Glutamatergic neuron (in vitro differentiated cells): ENCODE data around the gene AJM1. TPM values are rescaled to one million over a fixed set of nuclear protein-coding genes. Genes with fewer than 3 reads are reported as not detected.
"Not testable (repeated sequence)": the region's sequence is repeated elsewhere in the genome, so short reads cannot be mapped to it uniquely, and the experiment has no call there.

Experiments used
- DNase-seq: peaks from one replicate; pipeline ENCODE4 v3.0.0; 2022
- H3K27ac Mint-ChIP-seq: one replicate; pipeline ENCODE4 v1.8.0; 2020; ENCODE audit warnings: mild to moderate bottlenecking, mixed read lengths, inconsistent platforms; ENCODE audit not compliant: unreplicated experiment
- H3K27me3 Mint-ChIP-seq: one replicate; pipeline ENCODE4 v1.8.0; 2020; ENCODE audit warnings: mild to moderate bottlenecking, moderate library complexity, mixed read lengths, inconsistent platforms; ENCODE audit not compliant: unreplicated experiment
- H3K36me3 Mint-ChIP-seq: one replicate; pipeline ENCODE4 v1.8.0; 2020; ENCODE audit warnings: mild to moderate bottlenecking, mixed read lengths, inconsistent platforms; ENCODE audit not compliant: unreplicated experiment
- H3K4me1 Mint-ChIP-seq: one replicate; pipeline ENCODE4 v1.8.0; 2020; ENCODE audit warnings: mild to moderate bottlenecking, low read depth, mixed read lengths, inconsistent platforms; ENCODE audit not compliant: unreplicated experiment
- H3K4me3 Mint-ChIP-seq: one replicate; pipeline ENCODE4 v1.8.0; 2020; ENCODE audit warnings: mild to moderate bottlenecking, mixed read lengths, inconsistent platforms; ENCODE audit not compliant: unreplicated experiment
- H3K9me3 Mint-ChIP-seq: one replicate; pipeline ENCODE4 v1.8.0; 2020; ENCODE audit warnings: mild to moderate bottlenecking, moderate library complexity, mixed read lengths, inconsistent platforms; ENCODE audit not compliant: unreplicated experiment
- total RNA-seq: library from RNA; stranded (reverse); fragmentation: NEBNext Ultra II Directional; extraction: Animal tissue kit (Norgen Biotek cat#: 25700); gene quantifications from one replicate; pipeline ENCODE4 v1.2.1, GENCODE V29; 2021; ENCODE audit not compliant: unreplicated experiment
- TF ChIP-seq, protein P1 (sequence below): fragments of 200-600 bp; sonication (generic); IDR thresholded peaks from one replicate; pipeline ENCODE4 v1.5.0; 2021; ENCODE audit not compliant: partially characterized antibody, unreplicated experiment

The AJM1 gene
- total RNA-seq, 1 donor from 2014 or later: 15.3 TPM

DNA sequence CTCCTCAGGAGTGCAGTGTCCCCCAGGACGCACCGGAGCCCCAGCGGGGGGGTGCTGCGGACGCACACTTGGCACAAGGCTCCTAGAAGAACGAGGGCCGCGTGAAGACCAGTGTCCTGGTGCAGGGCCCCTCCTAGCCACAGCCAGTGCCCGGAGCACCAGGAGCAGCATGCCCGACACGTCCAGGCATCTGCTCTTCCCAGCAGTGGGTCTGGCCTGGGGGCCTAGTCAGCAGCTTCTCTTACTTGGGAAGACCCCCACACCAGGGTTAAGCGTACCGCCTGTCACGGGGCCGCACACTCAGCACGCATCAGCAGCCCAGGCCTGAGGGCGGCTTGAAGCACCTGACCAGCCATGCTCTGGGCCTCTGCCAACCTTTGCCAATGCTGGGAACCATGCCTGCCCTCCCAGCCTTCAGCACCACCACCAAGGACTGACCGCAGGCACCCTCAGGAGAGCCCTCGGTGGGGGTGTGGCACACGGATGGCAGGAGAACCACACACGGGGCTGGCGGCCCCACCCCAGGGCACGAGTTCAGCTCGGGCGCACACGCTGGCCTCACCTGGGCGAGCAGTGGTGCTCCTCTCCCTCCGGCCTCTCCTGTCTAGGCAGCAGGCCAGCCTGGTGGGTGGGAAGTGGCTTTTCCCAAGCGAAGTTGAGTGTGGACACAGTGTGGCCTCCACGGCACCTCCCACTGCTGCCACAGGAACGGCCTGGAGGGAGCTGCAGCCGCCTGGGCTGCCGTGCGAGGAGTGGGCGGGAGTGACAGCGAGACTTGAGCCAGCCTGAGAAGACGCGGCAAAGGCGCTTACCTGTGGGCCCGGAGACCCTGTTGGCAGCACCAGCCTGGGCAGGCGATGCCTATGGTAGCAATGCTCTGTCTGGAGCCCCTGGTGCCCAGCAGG, 12.0 kb upstream of the AJM1 start:
- Mint-ChIP-seq H3K9me3 (peaks cover 9% of the 10 kb centered on the region), H3K27ac (no peak overlapping the region), H3K4me3 (no peak overlapping the region), H3K36me3 (no peaks in the 10 kb centered on the region), H3K4me1 (peaks cover 5% of the 10 kb centered on the region), H3K27me3 (peaks cover 17% of the 10 kb centered on the region)
- TF ChIP-seq, protein P1, sequence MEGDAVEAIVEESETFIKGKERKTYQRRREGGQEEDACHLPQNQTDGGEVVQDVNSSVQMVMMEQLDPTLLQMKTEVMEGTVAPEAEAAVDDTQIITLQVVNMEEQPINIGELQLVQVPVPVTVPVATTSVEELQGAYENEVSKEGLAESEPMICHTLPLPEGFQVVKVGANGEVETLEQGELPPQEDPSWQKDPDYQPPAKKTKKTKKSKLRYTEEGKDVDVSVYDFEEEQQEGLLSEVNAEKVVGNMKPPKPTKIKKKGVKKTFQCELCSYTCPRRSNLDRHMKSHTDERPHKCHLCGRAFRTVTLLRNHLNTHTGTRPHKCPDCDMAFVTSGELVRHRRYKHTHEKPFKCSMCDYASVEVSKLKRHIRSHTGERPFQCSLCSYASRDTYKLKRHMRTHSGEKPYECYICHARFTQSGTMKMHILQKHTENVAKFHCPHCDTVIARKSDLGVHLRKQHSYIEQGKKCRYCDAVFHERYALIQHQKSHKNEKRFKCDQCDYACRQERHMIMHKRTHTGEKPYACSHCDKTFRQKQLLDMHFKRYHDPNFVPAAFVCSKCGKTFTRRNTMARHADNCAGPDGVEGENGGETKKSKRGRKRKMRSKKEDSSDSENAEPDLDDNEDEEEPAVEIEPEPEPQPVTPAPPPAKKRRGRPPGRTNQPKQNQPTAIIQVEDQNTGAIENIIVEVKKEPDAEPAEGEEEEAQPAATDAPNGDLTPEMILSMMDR: no peak
- DNase-seq: no peak

DNA sequence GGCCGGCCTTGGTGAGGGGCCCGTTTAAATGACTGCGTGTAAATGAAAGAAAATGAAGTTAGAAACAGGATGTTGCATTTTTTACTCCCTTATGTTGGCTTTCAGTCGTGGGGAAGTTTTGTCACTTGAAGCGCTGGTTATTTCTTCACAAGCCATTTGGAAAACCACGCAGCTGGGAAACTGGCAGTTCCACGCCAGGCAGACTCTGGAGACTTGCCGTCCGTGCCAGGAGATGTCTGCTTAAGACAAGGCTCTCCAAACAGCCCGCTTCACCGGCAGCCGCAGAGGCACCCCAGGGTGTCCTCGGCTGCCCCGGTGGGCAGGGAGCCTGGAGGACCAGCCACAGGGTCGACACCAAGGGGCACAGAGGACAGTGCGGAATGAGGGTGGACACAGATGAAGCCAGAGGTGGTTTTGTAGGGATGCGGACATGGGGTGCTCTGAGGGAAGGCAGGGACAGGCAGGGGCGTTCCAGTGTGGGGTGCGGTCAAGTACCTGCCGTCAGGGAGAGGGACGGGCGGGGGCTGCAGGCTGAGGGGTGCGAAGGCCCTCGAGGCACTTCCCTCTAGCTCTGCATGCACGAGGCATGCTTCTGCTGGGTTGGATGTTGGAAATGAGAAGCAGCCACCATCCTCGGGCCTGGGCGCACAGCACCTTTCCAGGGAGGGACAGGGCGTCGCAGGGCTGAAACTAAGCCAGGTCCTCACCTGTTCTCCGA, 11.1 kb upstream of the AJM1 start:
- TF ChIP-seq, protein P1: no peak
- Mint-ChIP-seq H3K4me3 (no peak overlapping the region), H3K4me1 (peaks cover 5% of the 10 kb centered on the region), H3K27me3 (peaks cover 15% of the 10 kb centered on the region), H3K9me3 (peaks cover 9% of the 10 kb centered on the region), H3K27ac (no peak overlapping the region), H3K36me3 (no peaks in the 10 kb centered on the region)
- peak; percentile 11 for DNase-seq

DNA sequence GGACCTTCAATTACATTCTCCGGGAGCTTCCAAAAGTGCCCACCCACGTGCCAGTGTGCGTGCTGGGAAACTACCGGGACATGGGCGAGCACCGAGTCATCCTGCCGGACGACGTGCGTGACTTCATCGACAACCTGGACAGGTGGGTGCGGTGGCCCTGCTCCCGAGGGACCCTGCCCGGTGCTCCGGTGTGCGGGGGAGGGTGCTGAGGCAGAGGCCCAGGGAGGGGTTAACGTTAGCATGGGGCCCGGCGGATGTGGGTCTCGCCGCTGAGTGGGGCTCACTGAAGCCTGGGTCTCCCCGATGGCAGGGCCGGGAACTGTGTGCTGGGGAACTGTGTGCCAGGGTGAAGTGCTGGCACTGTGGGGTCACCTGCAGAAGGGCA, 10.6 kb upstream of the AJM1 start:
- Mint-ChIP-seq H3K27me3 (peaks cover 18% of the 10 kb centered on the region), H3K27ac (no peak overlapping the region), H3K36me3 (no peaks in the 10 kb centered on the region), H3K9me3 (peaks cover 12% of the 10 kb centered on the region), H3K4me3 (no peak overlapping the region), H3K4me1 (peaks cover 5% of the 10 kb centered on the region)
- peak; percentile 14 for DNase-seq
- TF ChIP-seq, protein P1: no peak

DNA sequence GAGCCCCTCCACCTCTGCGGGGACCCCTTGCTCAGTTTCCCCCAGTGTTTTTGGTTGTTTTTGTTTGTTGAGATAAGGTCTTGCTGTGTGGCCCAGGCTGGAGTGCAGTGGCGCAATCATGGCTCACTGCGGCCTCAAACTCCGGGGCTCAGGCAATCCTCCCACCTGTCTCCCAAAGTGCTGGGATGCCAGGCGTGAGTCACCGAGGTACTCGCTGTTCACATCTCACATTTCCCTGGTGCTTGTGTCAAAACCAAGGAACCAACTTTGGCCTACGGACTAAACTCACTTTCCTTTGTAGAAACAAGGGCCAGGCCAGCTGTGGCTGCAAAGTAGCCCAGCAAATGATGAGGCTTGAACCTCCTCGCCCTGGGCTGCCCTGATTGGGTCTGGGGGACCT, 9.7 kb upstream of the AJM1 start:
- Mint-ChIP-seq H3K27me3 (peaks cover 18% of the 10 kb centered on the region), H3K4me1 (peaks cover 5% of the 10 kb centered on the region), H3K27ac (no peak overlapping the region), H3K4me3 (no peak overlapping the region), H3K36me3 (no peaks in the 10 kb centered on the region), H3K9me3 (peaks cover 13% of the 10 kb centered on the region)
- DNase-seq: no peak
- TF ChIP-seq, protein P1: no peak

DNA sequence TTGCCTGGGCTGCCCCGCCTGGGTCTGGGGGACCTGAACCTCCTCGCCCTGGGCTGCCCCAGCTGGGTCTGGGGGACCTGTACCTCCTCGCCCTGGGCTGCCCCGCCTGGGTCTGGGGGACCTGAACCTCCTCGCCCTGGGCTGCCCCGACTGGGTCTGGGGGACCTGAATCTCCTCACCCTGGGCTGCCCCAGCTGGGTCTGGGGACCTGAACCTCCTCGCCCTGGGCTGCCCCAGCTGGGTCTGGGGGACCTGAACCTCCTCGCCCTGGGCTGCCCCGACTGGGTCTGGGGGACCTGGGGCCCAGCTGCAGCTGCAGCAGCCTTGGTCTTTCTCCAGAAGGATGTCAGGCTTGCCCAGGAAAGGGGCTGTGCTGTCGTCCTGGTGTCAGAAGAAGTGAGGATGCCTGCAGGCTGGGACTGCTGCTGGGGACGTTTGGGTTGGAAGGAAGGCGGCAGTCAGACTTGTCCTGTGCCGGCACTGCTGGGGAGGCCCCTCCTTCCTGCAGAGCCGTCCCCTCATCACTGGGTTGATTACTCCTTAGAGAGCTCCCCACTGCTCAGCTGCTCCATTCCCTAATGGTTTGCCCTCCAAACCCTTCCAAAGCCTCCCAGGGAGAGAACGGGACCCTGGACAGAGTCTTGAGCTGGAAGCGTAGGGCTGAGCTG, 8.8 kb upstream of the AJM1 start:
- not testable (repeated sequence) for H3K4me1 Mint-ChIP-seq, H3K36me3 Mint-ChIP-seq
- peak; percentile 9 for DNase-seq
- Mint-ChIP-seq H3K27ac (peak overlapping the region; percentile 81), H3K4me3 (peak overlapping the region; percentile 66), H3K9me3 (peaks cover 13% of the 10 kb centered on the region), H3K27me3 (peaks cover 18% of the 10 kb centered on the region)
